Testis (tissue), 2 donors: ENCODE measurements around the gene NUP188.

ENCODE experiments used
- POLR2A ChIP-seq: fragments of 450-650 bp; IDR thresholded peaks from one replicate; pipeline ENCODE4 v1.6.1; 2017; ENCODE audit warnings: antibody characterized with exemption, mild to moderate bottlenecking, moderate library complexity
- TF ChIP-seq, protein P1 (sequence below), 3 experiments: fragments of 450-650 bp in 2 of 3; fragments of 200-600 bp in 1 of 3; sonication (generic) in 1 of 3; IDR thresholded peaks; one replicate each; pipeline ENCODE4 v1.5.1; 2016 to 2019; ENCODE audit warnings: antibody characterized with exemption in 3 of 3, mild to moderate bottlenecking in 2 of 3, moderate library complexity in 1 of 3

DNA sequence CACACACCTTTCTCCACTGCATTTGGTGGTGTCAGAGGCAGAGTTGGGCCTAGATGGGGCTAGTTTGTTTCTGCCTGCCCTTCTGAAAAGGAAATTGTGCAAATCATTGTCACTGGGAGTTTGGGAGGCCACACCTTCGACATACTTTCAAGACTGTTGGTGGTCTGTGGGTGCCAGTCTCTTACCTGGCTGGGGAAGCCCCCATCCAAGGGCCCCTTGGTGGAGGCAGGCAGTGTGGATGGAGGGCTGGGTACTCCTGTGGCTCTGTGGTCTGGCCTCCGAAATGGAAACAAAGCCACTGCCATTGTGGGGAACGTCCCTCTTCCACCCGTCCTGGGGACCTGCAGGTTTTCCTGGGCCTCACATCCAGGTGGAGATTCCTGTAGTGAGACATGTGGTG is 37.6 kb upstream of the NUP188 start:
- TF ChIP-seq, protein P1, sequence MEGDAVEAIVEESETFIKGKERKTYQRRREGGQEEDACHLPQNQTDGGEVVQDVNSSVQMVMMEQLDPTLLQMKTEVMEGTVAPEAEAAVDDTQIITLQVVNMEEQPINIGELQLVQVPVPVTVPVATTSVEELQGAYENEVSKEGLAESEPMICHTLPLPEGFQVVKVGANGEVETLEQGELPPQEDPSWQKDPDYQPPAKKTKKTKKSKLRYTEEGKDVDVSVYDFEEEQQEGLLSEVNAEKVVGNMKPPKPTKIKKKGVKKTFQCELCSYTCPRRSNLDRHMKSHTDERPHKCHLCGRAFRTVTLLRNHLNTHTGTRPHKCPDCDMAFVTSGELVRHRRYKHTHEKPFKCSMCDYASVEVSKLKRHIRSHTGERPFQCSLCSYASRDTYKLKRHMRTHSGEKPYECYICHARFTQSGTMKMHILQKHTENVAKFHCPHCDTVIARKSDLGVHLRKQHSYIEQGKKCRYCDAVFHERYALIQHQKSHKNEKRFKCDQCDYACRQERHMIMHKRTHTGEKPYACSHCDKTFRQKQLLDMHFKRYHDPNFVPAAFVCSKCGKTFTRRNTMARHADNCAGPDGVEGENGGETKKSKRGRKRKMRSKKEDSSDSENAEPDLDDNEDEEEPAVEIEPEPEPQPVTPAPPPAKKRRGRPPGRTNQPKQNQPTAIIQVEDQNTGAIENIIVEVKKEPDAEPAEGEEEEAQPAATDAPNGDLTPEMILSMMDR (IDR thresholded peaks at IDR 0.05) = no peak
- TF ChIP-seq POLR2A = no peak
